Caco-2 (cell line): ENCODE data around the gene CYP4F8. TPM values are rescaled to one million over a fixed set of nuclear protein-coding genes. Genes with fewer than 3 reads are reported as not detected.
"Not testable (repeated sequence)": the region's sequence is repeated elsewhere in the genome, so short reads cannot be mapped to it uniquely, and the experiment has no call there.

Experiments used
- BruUV-seq: library from RNA; stranded (reverse); fragments of 400-500 nt; replicated peaks from 2 replicates; lab custom pipeline; 2021; lab: Mats Ljungman, UMichigan
- CTCF ChIA-PET: fragments of 300-600 bp; sonication (Branson Sonifier 250); formaldehyde crosslinking; loops from one replicate; lab custom pipeline; 2022; ENCODE audit warnings: antibody characterized with exemption; lab: Charles Lee
- POLR2A ChIA-PET: fragments of 300-600 bp; sonication (Branson Sonifier 250); formaldehyde crosslinking; loops from one replicate; lab custom pipeline; 2022; ENCODE audit warnings: antibody characterized with exemption; lab: Charles Lee
- DNase-seq, 2 experiments: peaks; one replicate each; pipeline versions ENCODE4 v3.0.0 to v3.0.0-alpha.2; 2020 to 2022
- H3K27me3 ChIP-seq: replicated peaks from 2 replicates; pipeline ENCODE4 v1.6.0; 2011; ENCODE audit warnings: low read length; ENCODE audit not compliant: control insufficient read depth, insufficient read depth
- H3K36me3 ChIP-seq: 2 replicates; pipeline ENCODE4 v1.5.1; 2011; ENCODE audit warnings: low read length; ENCODE audit not compliant: control insufficient read depth, insufficient read depth
- H3K4me1 ChIP-seq: fragments of 250-450 bp; sonication (Bioruptor Pico); 2 replicates; pipeline ENCODE4 v1.5.1; 2020; ENCODE audit warnings: mild to moderate bottlenecking
- H3K4me3 ChIP-seq: 2 replicates; pipeline ENCODE4 v1.5.1; 2011; ENCODE audit warnings: low read depth, mild to moderate bottlenecking, control low read depth, low read length
- H3K9me3 ChIP-seq: fragments of 250-450 bp; sonication (Bioruptor Pico); 2 replicates; pipeline ENCODE4 v1.5.1; 2020; ENCODE audit warnings: mild to moderate bottlenecking, moderate library complexity
- H3K27ac Mint-ChIP-seq: one replicate; pipeline ENCODE4 v1.8.0; 2022; ENCODE audit warnings: mixed read lengths; ENCODE audit not compliant: unreplicated experiment
- H3K27me3 Mint-ChIP-seq: one replicate; pipeline ENCODE4 v1.8.0; 2022; ENCODE audit warnings: mixed read lengths; ENCODE audit not compliant: insufficient read depth, unreplicated experiment
- H3K36me3 Mint-ChIP-seq: one replicate; pipeline ENCODE4 v1.8.0; 2022; ENCODE audit warnings: mild to moderate bottlenecking, mixed read lengths; ENCODE audit not compliant: insufficient read depth, unreplicated experiment
- H3K4me1 Mint-ChIP-seq: one replicate; pipeline ENCODE4 v1.8.0; 2022; ENCODE audit warnings: low read depth, mixed read lengths; ENCODE audit not compliant: unreplicated experiment
- H3K4me3 Mint-ChIP-seq: one replicate; pipeline ENCODE4 v1.8.0; 2022; ENCODE audit warnings: mild to moderate bottlenecking, moderate library complexity, mixed read lengths; ENCODE audit not compliant: unreplicated experiment
- H3K9me3 Mint-ChIP-seq: one replicate; pipeline ENCODE4 v1.8.0; 2022; ENCODE audit warnings: mixed read lengths; ENCODE audit not compliant: unreplicated experiment
- intact Hi-C: fragments of 100-400 bp; cut with micrococcal nuclease; formaldehyde crosslinking; loops from one replicate; pipeline ENCODE4 v1.10.0; 2022; ENCODE audit not compliant: unreplicated experiment
- total RNA-seq: library from RNA; stranded (reverse); gene quantifications from 2 replicates; pipeline ENCODE4 v1.2.3, GENCODE V29; 2022
- TF ChIP-seq, protein P1 (sequence below), 2 experiments: fragments of 200-600 bp in 1 of 2; IDR thresholded peaks; 1 replicate in 1 of 2; 2 replicates in 1 of 2; pipeline versions ENCODE4 v1.5.1 to v1.8.0; 2011 to 2022; ENCODE audit warnings: antibody characterized with exemption in 1 of 2, control low read depth in 1 of 2, inconsistent platforms in 1 of 2, low read depth in 1 of 2, low read length in 1 of 2, mild to moderate bottlenecking in 1 of 2, moderate library complexity in 1 of 2; ENCODE audit not compliant: insufficient read depth in 1 of 2, severe bottlenecking in 1 of 2, unreplicated experiment in 1 of 2

The CYP4F8 gene
- total RNA-seq, 1 experiment from 2014 or later, result not detected

DNA sequence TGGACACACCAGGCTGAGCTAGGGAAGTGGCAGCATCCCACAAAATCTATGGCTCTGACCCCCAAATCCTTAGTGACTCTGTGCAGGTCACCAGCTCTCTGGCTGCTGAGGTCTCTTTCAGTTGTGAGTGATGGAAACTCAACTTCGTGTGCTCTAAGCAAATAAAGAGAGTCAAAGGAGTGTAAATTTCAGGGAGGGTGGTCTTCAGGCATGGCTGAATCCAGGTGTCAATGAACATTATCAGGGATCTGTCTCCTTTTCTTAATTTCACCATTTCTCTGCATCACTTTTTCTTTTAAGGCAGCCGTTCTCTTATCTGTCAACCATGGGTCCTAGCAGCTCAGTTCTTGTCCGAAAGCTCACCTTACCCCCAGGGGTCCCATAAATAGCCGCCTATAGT, 64.1 kb downstream of the CYP4F8 start:
- no peak overlapping the region for H3K4me3 ChIP-seq
- H3K4me1 ChIP-seq, result no peaks in the 10 kb centered on the region
- no peaks in the 10 kb centered on the region for H3K9me3 ChIP-seq
- CTCF ChIA-PET, result no interaction called here
- Mint-ChIP-seq H3K9me3 (peaks cover 6% of the 10 kb centered on the region), H3K27ac (no peak overlapping the region), H3K4me3 (no peak overlapping the region), H3K4me1 (no peaks in the 10 kb centered on the region), H3K27me3 (peaks cover 10% of the 10 kb centered on the region), H3K36me3 (no peaks in the 10 kb centered on the region)
- H3K27me3 ChIP-seq, result no peaks in the 10 kb centered on the region
- no peaks in the 10 kb centered on the region for H3K36me3 ChIP-seq
- TF ChIP-seq, protein P1, sequence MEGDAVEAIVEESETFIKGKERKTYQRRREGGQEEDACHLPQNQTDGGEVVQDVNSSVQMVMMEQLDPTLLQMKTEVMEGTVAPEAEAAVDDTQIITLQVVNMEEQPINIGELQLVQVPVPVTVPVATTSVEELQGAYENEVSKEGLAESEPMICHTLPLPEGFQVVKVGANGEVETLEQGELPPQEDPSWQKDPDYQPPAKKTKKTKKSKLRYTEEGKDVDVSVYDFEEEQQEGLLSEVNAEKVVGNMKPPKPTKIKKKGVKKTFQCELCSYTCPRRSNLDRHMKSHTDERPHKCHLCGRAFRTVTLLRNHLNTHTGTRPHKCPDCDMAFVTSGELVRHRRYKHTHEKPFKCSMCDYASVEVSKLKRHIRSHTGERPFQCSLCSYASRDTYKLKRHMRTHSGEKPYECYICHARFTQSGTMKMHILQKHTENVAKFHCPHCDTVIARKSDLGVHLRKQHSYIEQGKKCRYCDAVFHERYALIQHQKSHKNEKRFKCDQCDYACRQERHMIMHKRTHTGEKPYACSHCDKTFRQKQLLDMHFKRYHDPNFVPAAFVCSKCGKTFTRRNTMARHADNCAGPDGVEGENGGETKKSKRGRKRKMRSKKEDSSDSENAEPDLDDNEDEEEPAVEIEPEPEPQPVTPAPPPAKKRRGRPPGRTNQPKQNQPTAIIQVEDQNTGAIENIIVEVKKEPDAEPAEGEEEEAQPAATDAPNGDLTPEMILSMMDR (IDR thresholded peaks at IDR 0.05; ENCODE audit: insufficient read depth in 1 of 2, low read depth in 1 of 2, low read length in 1 of 2, severe bottlenecking in 1 of 2, unreplicated experiment in 1 of 2), result no peak
- BruUV-seq, result no TSS peak
- POLR2A ChIA-PET, result no interaction called here
- intact Hi-C loops, result no loop called here
- no peak for DNase-seq

DNA sequence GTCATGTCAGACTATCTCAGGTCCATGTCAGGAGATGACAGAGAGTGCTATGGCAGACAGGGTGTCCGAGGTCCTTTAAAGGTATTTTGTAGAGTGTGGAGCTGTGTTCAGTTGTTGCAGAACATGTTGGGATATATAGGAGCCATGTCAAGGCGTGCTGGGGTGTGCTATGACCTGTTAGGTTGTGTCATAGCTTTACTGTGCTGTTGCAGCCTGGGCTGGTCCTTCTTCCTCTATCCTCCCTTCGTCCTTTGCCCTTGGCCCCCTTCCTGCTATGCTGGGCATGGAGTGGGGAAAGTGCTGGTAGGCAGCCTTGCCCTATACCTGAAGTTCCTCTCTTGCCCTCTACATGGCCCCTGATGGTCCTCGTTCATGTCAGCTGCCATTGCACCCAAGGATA, 64.8 kb downstream of the CYP4F8 start:
- H3K9me3 ChIP-seq, H3K4me3 ChIP-seq, H3K27ac Mint-ChIP-seq, H3K27me3 Mint-ChIP-seq, H3K27me3 ChIP-seq, H3K9me3 Mint-ChIP-seq, H3K4me1 ChIP-seq, CTCF ChIA-PET, BruUV-seq, H3K36me3 ChIP-seq, intact Hi-C loops, H3K4me1 Mint-ChIP-seq, H3K4me3 Mint-ChIP-seq, DNase-seq, POLR2A ChIA-PET, H3K36me3 Mint-ChIP-seq: not testable (repeated sequence)

Other genes with a start within 250 kb of the CYP4F8 start
- 53.5 and 53.7 TPM in 2 replicates for gene AKAP8, start 235.4 kb upstream of the CYP4F8 start, total RNA-seq
- 112 and 127 TPM in 2 replicates for gene AKAP8L, start 196.2 kb upstream of the CYP4F8 start, total RNA-seq
- 37.5 and 38.6 TPM in 2 replicates for gene WIZ, start 165.3 kb upstream of the CYP4F8 start, total RNA-seq
- gene RASAL3, start 150.7 kb upstream of the CYP4F8 start, total RNA-seq, result not detected in 2 replicates
- gene PGLYRP2, start 135.7 kb upstream of the CYP4F8 start, total RNA-seq, result not detected in 2 replicates
- not detected in 2 replicates for gene CYP4F22, start 106.7 kb upstream of the CYP4F8 start, total RNA-seq
- 0.65 and 0.93 TPM in 2 replicates for gene CYP4F3, start 25.7 kb downstream of the CYP4F8 start, total RNA-seq
- gene CYP4F12, start 57.9 kb downstream of the CYP4F8 start, total RNA-seq, result 0.16 and 0.39 TPM in 2 replicates
- not detected in 2 replicates for gene OR10H2, start 112.8 kb downstream of the CYP4F8 start, total RNA-seq
- not detected in 2 replicates for gene OR10H3, start 122.8 kb downstream of the CYP4F8 start, total RNA-seq
- not detected in 2 replicates for gene OR10H5, start 172.4 kb downstream of the CYP4F8 start, total RNA-seq
- gene OR10H1, start 200.4 kb downstream of the CYP4F8 start, total RNA-seq, result not detected in 2 replicates